ENCODE measurements around the gene DDTL. TPM values are rescaled to one million over a fixed set of nuclear protein-coding genes. Genes with fewer than 3 reads are reported as not detected.
A peak's percentile ranks its signal among the peaks of the same experiment; 100 is the strongest.
"Not testable (repeated sequence)": the region's sequence is repeated elsewhere in the genome, so short reads cannot be mapped to it uniquely, and the experiment has no call there.

The DDTL gene
- 5.2 and 6.0 TPM in 2 replicates for total RNA-seq (2014; rRNA removed; shearing (Covaris generic); ENCODE audit: low replicate concordance)

DNA sequence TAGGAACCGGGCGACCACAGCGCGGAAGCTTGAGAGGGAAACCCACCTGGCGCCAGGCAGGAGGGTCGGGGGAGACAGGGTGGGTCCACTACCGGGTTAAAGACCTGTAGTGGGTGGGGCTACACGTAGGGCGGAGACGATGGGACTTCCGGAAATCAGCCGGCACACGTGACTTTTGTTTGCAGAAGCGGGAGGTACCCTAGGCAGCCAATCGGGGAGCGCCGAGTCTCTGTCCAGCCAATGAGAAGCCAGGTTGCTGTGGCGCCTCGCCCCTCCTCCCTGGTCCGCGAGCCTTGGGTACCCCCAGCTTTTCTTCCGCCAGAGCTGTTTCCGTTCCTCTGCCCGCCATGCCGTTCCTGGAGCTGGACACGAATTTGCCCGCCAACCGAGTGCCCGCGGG lies at the start of gene DDTL:
Gene DDTL, plus strand, starts transcription at position 321 of the 400 bp plus-strand sequence. Its CDS starts 27 bp downstream, at position 348.
- H3K4me2 ChIP-seq (ENCODE audit: low read depth, low read length, poor library complexity, severe bottlenecking); H3K4me3 ChIP-seq (ENCODE audit: low read length); H2AFZ ChIP-seq (ENCODE audit: low read length); DNase-seq; H4K20me1 ChIP-seq (ENCODE audit: insufficient read depth, low read depth, low read length); H3K9me3 ChIP-seq (ENCODE audit: low read length); H3K27me3 ChIP-seq (ENCODE audit: low read length); H3K27ac ChIP-seq (ENCODE audit: low read length); H3K9ac ChIP-seq (ENCODE audit: low read length); H3K9me2 ChIP-seq (replicated peaks; ENCODE audit: insufficient read depth, low read length): not testable (repeated sequence)
- Histone ChIP-seq H3K36me3 (ENCODE audit: insufficient read depth, low read length) (peaks cover 23% of the 10 kb centered on the region), H3K79me2 (ENCODE audit: low read length) (peaks cover 21% of the 10 kb centered on the region), H3K4me1 (ENCODE audit: low read length) (peaks cover 26% of the 10 kb centered on the region)

DNA sequence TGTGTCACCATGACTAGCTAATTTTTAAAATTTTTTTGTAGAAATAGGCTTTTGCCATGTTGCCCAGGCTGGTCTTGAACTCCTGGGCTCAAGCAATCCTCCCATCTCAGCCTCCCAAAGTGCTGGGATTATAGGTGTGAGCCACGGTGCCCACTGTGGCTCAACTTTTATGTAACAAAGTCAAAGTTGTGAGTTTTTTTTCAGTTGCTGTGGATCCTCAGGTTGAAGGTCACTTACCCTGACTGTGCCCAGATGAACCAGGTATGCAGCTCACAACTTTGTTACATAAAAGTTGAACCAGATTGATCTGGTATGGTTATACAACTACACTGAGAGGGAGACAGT lies 46.4 kb upstream of the DDTL start:
- H4K20me1 ChIP-seq (ENCODE audit: insufficient read depth, low read depth, low read length); H3K4me2 ChIP-seq (ENCODE audit: low read depth, low read length, poor library complexity, severe bottlenecking); H3K9ac ChIP-seq (ENCODE audit: low read length); DNase-seq; H3K4me1 ChIP-seq (ENCODE audit: low read length); H2AFZ ChIP-seq (ENCODE audit: low read length); H3K9me3 ChIP-seq (ENCODE audit: low read length); H3K27me3 ChIP-seq (ENCODE audit: low read length); H3K27ac ChIP-seq (ENCODE audit: low read length); H3K4me3 ChIP-seq (ENCODE audit: low read length); H3K79me2 ChIP-seq (ENCODE audit: low read length); H3K9me2 ChIP-seq (replicated peaks; ENCODE audit: insufficient read depth, low read length): not testable (repeated sequence)
- H3K36me3 ChIP-seq (ENCODE audit: insufficient read depth, low read length): peaks cover 13% of the 10 kb centered on the region

DNA sequence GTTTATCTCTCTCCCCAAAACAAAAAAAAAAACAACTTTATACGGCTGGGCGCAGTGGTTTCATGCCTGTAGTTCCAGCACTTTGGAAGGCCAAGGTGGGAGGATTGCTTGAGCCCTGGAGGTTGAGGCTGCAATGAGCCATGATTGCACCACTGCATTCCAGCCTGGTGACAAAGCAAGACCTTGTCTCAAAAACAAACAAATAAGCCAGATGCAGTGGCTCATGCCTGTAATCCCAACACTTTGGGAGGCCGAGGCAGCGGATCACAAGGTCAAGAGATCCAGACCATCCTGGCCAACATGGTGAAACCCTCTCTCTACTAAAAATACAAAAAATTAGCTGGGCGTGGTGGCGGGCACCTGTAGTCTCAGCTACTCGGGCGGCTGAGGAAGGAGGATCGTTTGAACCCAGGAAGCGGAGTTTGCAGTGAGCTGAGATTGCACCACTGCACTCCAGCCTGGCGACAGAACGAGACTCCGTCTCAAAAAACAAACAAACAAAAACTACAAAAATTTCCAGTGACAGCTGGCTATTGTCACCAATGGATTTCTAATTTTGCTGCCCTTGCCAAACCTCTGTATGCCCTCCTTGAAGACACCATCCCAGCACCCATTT lies 45.0 kb upstream of the DDTL start:
- H3K4me2 ChIP-seq (ENCODE audit: low read depth, low read length, poor library complexity, severe bottlenecking); H4K20me1 ChIP-seq (ENCODE audit: insufficient read depth, low read depth, low read length); H3K9me2 ChIP-seq (replicated peaks; ENCODE audit: insufficient read depth, low read length); H3K9ac ChIP-seq (ENCODE audit: low read length); H3K27me3 ChIP-seq (ENCODE audit: low read length); H3K4me3 ChIP-seq (ENCODE audit: low read length); H2AFZ ChIP-seq (ENCODE audit: low read length); H3K79me2 ChIP-seq (ENCODE audit: low read length); H3K27ac ChIP-seq (ENCODE audit: low read length); H3K4me1 ChIP-seq (ENCODE audit: low read length); H3K9me3 ChIP-seq (ENCODE audit: low read length): not testable (repeated sequence)
- H3K36me3 ChIP-seq (ENCODE audit: insufficient read depth, low read length): peaks cover 22% of the 10 kb centered on the region
- DNase-seq: peak; percentile 19

DNA sequence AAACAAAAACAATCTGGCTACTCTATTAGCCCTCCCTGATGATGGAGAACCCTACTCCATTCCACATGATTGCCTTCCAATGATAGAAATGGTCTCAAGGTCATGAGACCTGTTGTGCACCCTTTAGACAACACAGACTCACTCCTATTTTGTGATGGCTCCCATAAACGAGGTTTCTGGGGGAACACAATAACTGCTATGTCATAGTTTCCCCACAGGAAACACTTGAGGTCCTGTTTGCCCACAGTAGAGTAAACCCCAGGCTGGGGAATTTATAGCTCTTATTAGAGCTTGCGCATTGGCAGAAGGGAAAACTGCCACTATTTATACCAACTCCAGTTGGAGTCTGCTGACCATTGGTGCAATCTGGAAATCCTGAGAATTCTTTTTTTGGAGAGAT lies 43.8 kb upstream of the DDTL start:
- no peak overlapping the region for H3K4me3 ChIP-seq (ENCODE audit: low read length)
- H3K27ac ChIP-seq (ENCODE audit: low read length): no peak overlapping the region
- H3K9me3 ChIP-seq (ENCODE audit: low read length): peaks cover 13% of the 10 kb centered on the region
- no peaks in the 10 kb centered on the region for H4K20me1 ChIP-seq (ENCODE audit: insufficient read depth, low read depth, low read length)
- H3K36me3 ChIP-seq (ENCODE audit: insufficient read depth, low read length): peaks cover 29% of the 10 kb centered on the region
- H3K4me1 ChIP-seq (ENCODE audit: low read length): no peaks in the 10 kb centered on the region
- H3K79me2 ChIP-seq (ENCODE audit: low read length): no peaks in the 10 kb centered on the region
- no peaks in the 10 kb centered on the region for H3K27me3 ChIP-seq (ENCODE audit: low read length)
- H3K9ac ChIP-seq (ENCODE audit: low read length): no peak overlapping the region
- peak; percentile 33 for DNase-seq
- no peak overlapping the region for H3K4me2 ChIP-seq (ENCODE audit: low read depth, low read length, poor library complexity, severe bottlenecking)
- H2AFZ ChIP-seq (ENCODE audit: low read length): no peak overlapping the region
- H3K9me2 ChIP-seq (replicated peaks; ENCODE audit: insufficient read depth, low read length): no peaks in the 10 kb centered on the region

DNA sequence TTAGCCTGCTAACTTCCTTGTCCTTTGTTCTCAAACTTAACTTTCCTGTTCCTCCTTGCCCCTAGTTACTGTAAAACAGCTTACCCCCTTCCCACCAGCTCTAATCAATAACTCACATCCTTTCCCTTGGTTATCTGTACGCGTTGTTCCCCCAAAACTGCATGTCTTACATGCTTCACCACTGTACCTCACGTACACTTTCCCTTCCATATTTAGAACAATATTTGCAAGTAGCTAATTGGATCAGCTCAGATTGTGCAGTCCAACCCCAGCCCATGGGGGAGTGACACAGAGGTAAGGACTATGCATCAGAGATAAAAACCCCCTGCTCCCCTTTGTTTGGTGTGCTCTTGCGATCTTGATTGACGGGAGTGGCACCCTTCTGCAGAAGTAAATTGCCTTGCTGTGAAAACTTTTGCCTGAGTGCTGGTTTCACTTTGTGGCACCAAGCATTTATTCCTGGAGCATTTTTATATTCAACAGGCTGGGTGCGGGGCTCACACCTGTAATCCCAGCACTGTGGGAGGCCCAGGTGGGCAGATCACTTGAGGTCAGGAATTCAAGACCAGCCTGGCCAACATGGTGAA lies 41.6 kb upstream of the DDTL start:
- H3K79me2 ChIP-seq (ENCODE audit: low read length): no peaks in the 10 kb centered on the region
- no peak overlapping the region for H3K4me3 ChIP-seq (ENCODE audit: low read length)
- peaks cover 29% of the 10 kb centered on the region for H3K36me3 ChIP-seq (ENCODE audit: insufficient read depth, low read length)
- H3K4me1 ChIP-seq (ENCODE audit: low read length): no peaks in the 10 kb centered on the region
- H2AFZ ChIP-seq (ENCODE audit: low read length): no peak overlapping the region
- no peak overlapping the region for H3K27ac ChIP-seq (ENCODE audit: low read length)
- no peak overlapping the region for H3K9ac ChIP-seq (ENCODE audit: low read length)
- H3K27me3 ChIP-seq (ENCODE audit: low read length): no peaks in the 10 kb centered on the region
- no peaks in the 10 kb centered on the region for H4K20me1 ChIP-seq (ENCODE audit: insufficient read depth, low read depth, low read length)
- peak; percentile 42 for DNase-seq
- no peaks in the 10 kb centered on the region for H3K9me2 ChIP-seq (replicated peaks; ENCODE audit: insufficient read depth, low read length)
- no peak overlapping the region for H3K4me2 ChIP-seq (ENCODE audit: low read depth, low read length, poor library complexity, severe bottlenecking)
- H3K9me3 ChIP-seq (ENCODE audit: low read length): peaks cover 13% of the 10 kb centered on the region

DNA sequence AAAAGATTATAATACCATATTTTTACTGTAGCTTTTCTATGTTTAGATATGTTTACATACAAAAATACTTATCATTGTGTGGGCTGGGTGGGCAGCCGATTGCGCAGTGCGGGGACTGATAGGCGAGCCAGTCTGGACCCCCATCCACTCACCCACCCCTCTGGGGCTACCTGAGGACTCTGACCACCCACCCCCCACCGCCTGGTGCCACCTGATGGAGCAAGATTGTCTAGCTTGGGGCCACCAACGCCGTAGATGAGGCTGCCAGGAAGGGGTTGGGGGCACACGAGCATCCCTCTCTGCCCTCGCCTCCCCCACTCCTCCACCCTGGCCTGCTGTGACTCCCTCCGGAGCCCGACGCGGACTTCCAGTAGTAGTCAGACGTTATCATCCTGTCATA lies 40.1 kb upstream of the DDTL start:
- no peaks in the 10 kb centered on the region for H3K9me2 ChIP-seq (replicated peaks; ENCODE audit: insufficient read depth, low read length)
- no peak overlapping the region for H3K4me3 ChIP-seq (ENCODE audit: low read length)
- peak; percentile 19 for DNase-seq
- no peak overlapping the region for H3K4me2 ChIP-seq (ENCODE audit: low read depth, low read length, poor library complexity, severe bottlenecking)
- H3K9ac ChIP-seq (ENCODE audit: low read length): no peak overlapping the region
- peaks cover 17% of the 10 kb centered on the region for H3K9me3 ChIP-seq (ENCODE audit: low read length)
- H3K4me1 ChIP-seq (ENCODE audit: low read length): no peaks in the 10 kb centered on the region
- H3K27ac ChIP-seq (ENCODE audit: low read length): no peak overlapping the region
- no peaks in the 10 kb centered on the region for H4K20me1 ChIP-seq (ENCODE audit: insufficient read depth, low read depth, low read length)
- H3K36me3 ChIP-seq (ENCODE audit: insufficient read depth, low read length): peaks cover 34% of the 10 kb centered on the region
- H3K27me3 ChIP-seq (ENCODE audit: low read length): no peaks in the 10 kb centered on the region
- H2AFZ ChIP-seq (ENCODE audit: low read length): no peak overlapping the region
- H3K79me2 ChIP-seq (ENCODE audit: low read length): no peaks in the 10 kb centered on the region

DNA sequence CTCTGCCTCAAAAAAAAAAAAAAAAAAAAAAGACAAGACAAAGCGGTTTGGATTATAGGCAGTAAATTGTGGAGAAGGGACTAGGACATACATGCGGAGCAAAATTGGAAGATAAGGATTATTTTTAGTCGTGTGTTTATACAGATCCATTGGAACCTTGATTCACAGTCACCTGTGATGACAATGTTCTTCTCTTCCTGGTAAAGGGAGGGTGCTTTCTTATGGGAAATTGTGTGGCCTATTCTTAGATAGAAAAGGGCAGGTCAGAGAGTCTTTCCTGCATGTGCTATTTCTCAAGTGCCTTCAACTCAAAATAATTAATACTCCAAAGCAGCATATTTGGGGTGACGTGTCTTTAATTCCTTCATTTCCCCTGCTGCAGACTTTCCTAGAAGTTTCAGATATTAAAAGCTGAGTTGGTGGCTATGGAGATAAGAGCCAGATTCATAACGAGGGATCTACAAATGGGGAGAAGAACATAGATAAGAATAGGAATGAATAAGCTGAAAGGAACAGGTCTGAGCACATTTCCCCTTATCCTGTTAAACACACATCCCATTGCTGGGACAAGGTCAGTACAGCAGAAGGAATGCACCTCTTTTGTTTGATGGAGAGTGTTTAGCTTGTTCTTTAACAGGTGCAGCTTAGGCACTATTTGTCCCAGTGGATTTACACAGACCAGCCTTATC lies 28.2 kb upstream of the DDTL start:
- Histone ChIP-seq H3K9me2 (replicated peaks; ENCODE audit: insufficient read depth, low read length) (no peaks in the 10 kb centered on the region), H4K20me1 (ENCODE audit: insufficient read depth, low read depth, low read length) (no peaks in the 10 kb centered on the region), H2AFZ (ENCODE audit: low read length) (no peak overlapping the region), H3K4me3 (ENCODE audit: low read length) (no peak overlapping the region), H3K79me2 (ENCODE audit: low read length) (no peaks in the 10 kb centered on the region), H3K9ac (ENCODE audit: low read length) (no peak overlapping the region), H3K9me3 (ENCODE audit: low read length) (no peaks in the 10 kb centered on the region), H3K27ac (ENCODE audit: low read length) (no peak overlapping the region), H3K27me3 (ENCODE audit: low read length) (no peaks in the 10 kb centered on the region), H3K4me1 (ENCODE audit: low read length) (no peaks in the 10 kb centered on the region), H3K36me3 (ENCODE audit: insufficient read depth, low read length) (no peaks in the 10 kb centered on the region), H3K4me2 (ENCODE audit: low read depth, low read length, poor library complexity, severe bottlenecking) (no peak overlapping the region)
- DNase-seq: no peak

DNA sequence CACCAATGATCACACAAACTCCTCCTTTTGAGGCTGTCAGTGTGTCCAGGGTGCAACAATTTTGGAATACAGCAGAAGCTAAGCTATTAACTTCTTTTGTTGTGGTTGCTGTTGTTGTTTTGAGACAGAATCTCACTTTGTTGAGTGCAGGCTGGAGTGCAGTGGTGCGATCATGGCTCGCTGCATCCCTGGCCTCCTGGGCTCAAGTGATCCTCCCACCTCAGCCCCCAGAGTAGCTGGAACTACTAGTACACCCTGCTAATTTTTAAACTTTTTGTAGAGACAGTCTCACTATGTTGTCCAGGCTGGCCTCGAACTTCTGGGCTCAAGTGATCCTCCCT lies 27.7 kb upstream of the DDTL start:
- Histone ChIP-seq H3K9ac (ENCODE audit: low read length) (no peak overlapping the region), H3K4me2 (ENCODE audit: low read depth, low read length, poor library complexity, severe bottlenecking) (no peak overlapping the region), H3K4me1 (ENCODE audit: low read length) (no peaks in the 10 kb centered on the region), H3K4me3 (ENCODE audit: low read length) (no peak overlapping the region), H3K9me2 (replicated peaks; ENCODE audit: insufficient read depth, low read length) (no peaks in the 10 kb centered on the region), H3K36me3 (ENCODE audit: insufficient read depth, low read length) (no peaks in the 10 kb centered on the region), H3K9me3 (ENCODE audit: low read length) (no peaks in the 10 kb centered on the region), H3K79me2 (ENCODE audit: low read length) (no peaks in the 10 kb centered on the region), H2AFZ (ENCODE audit: low read length) (no peak overlapping the region), H3K27ac (ENCODE audit: low read length) (no peak overlapping the region), H3K27me3 (ENCODE audit: low read length) (no peaks in the 10 kb centered on the region), H4K20me1 (ENCODE audit: insufficient read depth, low read depth, low read length) (no peaks in the 10 kb centered on the region)
- DNase-seq: no peak

All from Karpas-422 (cell line).